HEK293 (cell line): ENCODE results near the gene LCE1F.

Source experiments
- CTCF ChIP-seq: fragments of 450-650 bp; formaldehyde crosslinking; IDR thresholded peaks from 2 replicates; pipeline ENCODE4 v1.5.1; 2016; ENCODE audit warnings: missing biosample characterization, missing genetic modification characterization
- ZEB2 ChIP-seq: fragments of 450-650 bp; formaldehyde crosslinking; IDR thresholded peaks from 2 replicates; pipeline ENCODE4 v1.5.1; 2016; ENCODE audit warnings: missing biosample characterization, missing genetic modification characterization
- ZNF114 ChIP-seq: fragments of 450-650 bp; formaldehyde crosslinking; IDR thresholded peaks from 2 replicates; pipeline ENCODE4 v1.5.0; 2017; ENCODE audit warnings: missing biosample characterization, missing genetic modification characterization
- ZNF16 ChIP-seq: fragments of 450-650 bp; formaldehyde crosslinking; IDR thresholded peaks from 2 replicates; pipeline ENCODE4 v1.5.1; 2016; ENCODE audit warnings: low read depth, missing biosample characterization, missing genetic modification characterization
- ZNF169 ChIP-seq: fragments of 450-650 bp; formaldehyde crosslinking; IDR thresholded peaks from 2 replicates; pipeline ENCODE4 v1.5.1; 2016; ENCODE audit warnings: missing biosample characterization, missing genetic modification characterization
- ZNF175 ChIP-seq: fragments of 450-650 bp; formaldehyde crosslinking; IDR thresholded peaks from 2 replicates; pipeline ENCODE4 v1.5.1; 2016; ENCODE audit warnings: missing biosample characterization, missing genetic modification characterization
- ZNF2 ChIP-seq: fragments of 450-650 bp; formaldehyde crosslinking; IDR thresholded peaks from 2 replicates; pipeline ENCODE4 v1.5.1; 2016; ENCODE audit warnings: missing biosample characterization, missing genetic modification characterization
- ZNF391 ChIP-seq: fragments of 450-650 bp; formaldehyde crosslinking; IDR thresholded peaks from 2 replicates; pipeline ENCODE4 v1.5.1; 2016; ENCODE audit warnings: low read depth, missing biosample characterization, missing genetic modification characterization, borderline replicate concordance
- ZNF76 ChIP-seq: fragments of 450-650 bp; formaldehyde crosslinking; IDR thresholded peaks from 2 replicates; pipeline ENCODE4; 2016; ENCODE audit warnings: low read depth, missing biosample characterization, missing genetic modification characterization, borderline replicate concordance

DNA sequence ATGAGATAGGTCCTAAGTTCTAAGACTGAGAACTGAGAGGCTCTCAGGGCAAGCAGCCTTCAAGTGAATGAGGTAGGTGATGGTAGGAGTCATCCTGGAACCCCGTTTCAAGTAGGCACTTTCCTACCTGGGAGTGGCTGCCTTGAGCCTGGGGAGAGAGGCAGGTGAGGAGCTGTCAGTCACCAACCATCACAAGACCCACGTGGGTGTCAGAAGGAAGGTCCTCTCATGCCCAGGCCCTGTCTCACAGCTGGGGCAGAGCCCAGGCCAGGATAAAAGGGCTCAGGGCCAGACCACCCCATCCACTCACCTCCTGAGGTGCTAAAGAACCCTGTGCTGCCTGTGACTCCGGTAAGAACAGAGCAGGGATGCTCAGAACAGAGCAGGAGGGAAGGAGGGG, 21.5 kb downstream of the LCE1F start, which contains the start of gene LCE1D:
- TF ChIP-seq ZNF391 (no peak), CTCF (no peak), ZNF175 (tag by site-specific recombination) (no peak), ZNF16 (no peak), ZNF114 (tag by site-specific recombination) (no peak), ZEB2 (tag by site-specific recombination) (no peak), ZNF76 (tag by site-specific recombination) (no peak), ZNF2 (tag by site-specific recombination) (no peak), ZNF169 (tag by site-specific recombination) (no peak)
